H1 (cell line): Measurements from ENCODE around the gene ANKLE1. TPM values are rescaled to one million over a fixed set of nuclear protein-coding genes. Genes with fewer than 3 reads are reported as not detected.

ENCODE experiments used
- CTCF ChIA-PET: fragments of 300-600 bp; sonication (Branson Sonifier 250); formaldehyde crosslinking; loops from one replicate; lab custom pipeline; 2021; ENCODE audit not compliant: partially characterized antibody; lab: Charles Lee
- POLR2A ChIA-PET: fragments of 300-600 bp; sonication (Branson Sonifier 250); formaldehyde crosslinking; loops from one replicate; lab custom pipeline; 2021; ENCODE audit warnings: inconsistent platforms; ENCODE audit not compliant: partially characterized antibody; lab: Charles Lee
- DNase-seq, 2 experiments: peaks; one replicate each; pipeline versions ENCODE4 v3.0.0 to v3.0.0-alpha.2; 2010 to 2022; ENCODE audit warnings: low spot score in 2 of 2, low read depth in 1 of 2, mixed read lengths in 1 of 2
- FAIRE-seq: peaks from 2 replicates; lab custom pipeline; 2011; peaks lifted over from hg19 to GRCh38; lab: Jason Lieb, UNC
- H2AFZ ChIP-seq: 2 replicates; pipeline ENCODE4 v1.8.1; 2012; ENCODE audit warnings: low read length, inconsistent platforms
- H2AK5ac ChIP-seq: 2 replicates; pipeline ENCODE4 v1.6.1; 2013; ENCODE audit warnings: low read depth, low read length
- H2BK120ac ChIP-seq: replicated peaks from 2 replicates; pipeline ENCODE3; 2013; ENCODE audit warnings: low read depth, low read length, inconsistent platforms
- H2BK12ac ChIP-seq: 2 replicates; pipeline ENCODE4 v1.6.1; 2013; ENCODE audit warnings: low read depth, low read length
- H2BK15ac ChIP-seq: 2 replicates; pipeline ENCODE4 v1.6.1; 2013; ENCODE audit warnings: low read length
- H2BK20ac ChIP-seq: 2 replicates; pipeline ENCODE4 v1.6.1; 2013; ENCODE audit warnings: low read length
- H2BK5ac ChIP-seq: 2 replicates; pipeline ENCODE4 v1.6.1; 2013; ENCODE audit warnings: low read depth, low read length
- H3K14ac ChIP-seq: 2 replicates; pipeline ENCODE4 v1.6.1; 2013; ENCODE audit warnings: inconsistent platforms; ENCODE audit not compliant: insufficient read length
- H3K18ac ChIP-seq: 2 replicates; pipeline ENCODE4 v1.6.1; 2013; ENCODE audit warnings: low read length; ENCODE audit errors: extremely low read depth
- H3K23ac ChIP-seq: 2 replicates; pipeline ENCODE4 v1.6.1; 2013; ENCODE audit warnings: inconsistent platforms; ENCODE audit not compliant: insufficient read length
- H3K23me2 ChIP-seq: 2 replicates; pipeline ENCODE4 v1.6.1; 2013; ENCODE audit warnings: low read depth, low read length
- H3K27ac ChIP-seq: 2 replicates; pipeline ENCODE4 v1.6.1; 2011; ENCODE audit warnings: low read depth, low read length, inconsistent platforms
- H3K27me3 ChIP-seq, 4 experiments: replicated peaks in 1 of 4; 1 replicate in 1 of 4; 2 replicates in 3 of 4; pipeline versions ENCODE4 v1.6.1 to v1.8.1; 2011 to 2013; ENCODE audit warnings: low read length in 3 of 4, mild to moderate bottlenecking in 3 of 4, inconsistent platforms in 2 of 4, mixed read lengths in 2 of 4, moderate library complexity in 1 of 4; ENCODE audit not compliant: control insufficient read depth in 3 of 4, insufficient read depth in 3 of 4; ENCODE audit errors: extremely low read depth in 1 of 4
- H3K36me3 ChIP-seq, 4 experiments: 2 replicates each; pipeline versions ENCODE4 v1.6.1 to v1.8.1; 2011 to 2013; ENCODE audit warnings: mild to moderate bottlenecking in 4 of 4, low read length in 3 of 4, moderate library complexity in 2 of 4, control low read depth in 1 of 4, inconsistent platforms in 1 of 4; ENCODE audit not compliant: insufficient read depth in 4 of 4, control insufficient read depth in 2 of 4
- H3K4ac ChIP-seq: replicated peaks from 2 replicates; pipeline ENCODE3; 2013; ENCODE audit warnings: low read length, low read depth, mixed read lengths, inconsistent platforms; ENCODE audit not compliant: insufficient read length
- H3K4me1 ChIP-seq, 4 experiments: replicated peaks in 1 of 4; 1 replicate in 1 of 4; 2 replicates in 3 of 4; pipeline versions ENCODE4 v1.6.1 to v1.8.1; 2011 to 2013; ENCODE audit warnings: low read length in 3 of 4, inconsistent platforms in 2 of 4, mixed read lengths in 1 of 4; ENCODE audit not compliant: insufficient read depth in 4 of 4, control insufficient read depth in 3 of 4
- H3K4me2 ChIP-seq, 2 experiments: 2 replicates each; pipeline versions ENCODE4 v1.6.1 to v1.8.1; 2011 to 2013; ENCODE audit warnings: low read depth in 2 of 2, low read length in 2 of 2, control low read depth in 1 of 2, inconsistent platforms in 1 of 2, mild to moderate bottlenecking in 1 of 2; ENCODE audit not compliant: insufficient read depth in 1 of 2
- H3K4me3 ChIP-seq, 4 experiments: fragments of 200-600, 300-600 bp in 1 of 4; sonication (generic), shearing (Covaris generic), sonication (Bioruptor Twin) in 1 of 4; 2 replicates each; pipeline versions ENCODE4 v1.5.1 to v1.8.1; 2011 to 2016; ENCODE audit warnings: low read length in 4 of 4, low read depth in 3 of 4, control low read depth in 2 of 4, inconsistent platforms in 2 of 4, mild to moderate bottlenecking in 2 of 4, mixed read lengths in 1 of 4, moderate library complexity in 1 of 4; ENCODE audit not compliant: insufficient read depth in 2 of 4; ENCODE audit errors: extremely low read depth in 1 of 4
- H3K56ac ChIP-seq: replicated peaks from 2 replicates; pipeline ENCODE3; 2013; ENCODE audit warnings: low read depth, mild to moderate bottlenecking, mixed read lengths, low read length, inconsistent platforms; ENCODE audit not compliant: insufficient read length
- H3K79me1 ChIP-seq: 2 replicates; pipeline ENCODE4 v1.6.1; 2013; ENCODE audit warnings: low read depth, low read length, control low read depth
- H3K79me2 ChIP-seq, 2 experiments: 2 replicates each; pipeline versions ENCODE4 v1.6.1 to v1.8.1; 2012 to 2013; ENCODE audit warnings: low read length in 2 of 2, mild to moderate bottlenecking in 2 of 2, inconsistent platforms in 1 of 2; ENCODE audit not compliant: insufficient read depth in 2 of 2, control insufficient read depth in 1 of 2
- H3K9ac ChIP-seq, 4 experiments: replicated peaks in 1 of 4; 1 replicate in 1 of 4; 2 replicates in 3 of 4; pipeline versions ENCODE4 v1.6.1 to v1.8.1; 2011 to 2013; ENCODE audit warnings: low read depth in 3 of 4, low read length in 3 of 4, control low read depth in 2 of 4, mild to moderate bottlenecking in 2 of 4, moderate library complexity in 2 of 4, inconsistent platforms in 1 of 4; ENCODE audit errors: extremely low read depth in 1 of 4
- H3K9me3 ChIP-seq, 2 experiments: 2 replicates each; pipeline versions ENCODE4 v1.6.1 to v1.8.1; 2012 to 2013; ENCODE audit warnings: mild to moderate bottlenecking in 2 of 2, moderate library complexity in 2 of 2, control low read depth in 1 of 2, inconsistent platforms in 1 of 2, low read depth in 1 of 2, low read length in 1 of 2, mixed read lengths in 1 of 2; ENCODE audit not compliant: insufficient read depth in 2 of 2
- H4K20me1 ChIP-seq, 2 experiments: replicated peaks in 1 of 2; 2 replicates each; pipeline versions ENCODE3 to v1.8.1; 2011 to 2013; ENCODE audit warnings: inconsistent platforms in 2 of 2, low read length in 2 of 2, mild to moderate bottlenecking in 1 of 2; ENCODE audit not compliant: insufficient read depth in 2 of 2, control insufficient read depth in 1 of 2
- H4K5ac ChIP-seq: 2 replicates; pipeline ENCODE4 v1.6.1; 2013; ENCODE audit warnings: low read length, low read depth, mixed read lengths, inconsistent platforms; ENCODE audit not compliant: insufficient read length
- H4K8ac ChIP-seq: 2 replicates; pipeline ENCODE4 v1.8.0; 2013; ENCODE audit warnings: mild to moderate bottlenecking, moderate library complexity, low read length, inconsistent platforms; ENCODE audit not compliant: insufficient read depth; ENCODE audit errors: extremely low read depth
- H4K91ac ChIP-seq: replicated peaks from 2 replicates; pipeline ENCODE3; 2013; ENCODE audit warnings: low read length, mixed read lengths, inconsistent platforms; ENCODE audit not compliant: insufficient read length
- ASH2L ChIP-seq: fragments of 200-600, 300-600 bp; sonication (generic); IDR thresholded peaks from one replicate; pipeline ENCODE4 v1.7.1; 2017; ENCODE audit warnings: low read length
- WGBS, 2 experiments: shearing (Covaris generic) in 1 of 2; methylation state at CpG; one replicate each; pipeline versions ENCODE4 v1.1.6 to v1.1.7; 2013 to 2015; ENCODE audit warnings: low lambda C conversion rate in 2 of 2, mixed read lengths in 2 of 2, inconsistent platforms in 1 of 2, low coverage in 1 of 2, missing lambda C conversion rate in 1 of 2; ENCODE audit not compliant: insufficient replicate concordance in 2 of 2, insufficient coverage in 1 of 2, insufficient read length in 1 of 2; ENCODE audit errors: extremely low coverage in 1 of 2, missing lambda C conversion rate in 1 of 2; 5-methylcytosine and 5-hydroxymethylcytosine counted together
- polyA plus RNA-seq, 7 experiments: library from polyadenylated mRNA; depleted of rRNA in 3 of 7; stranded (reverse) in 5 of 7; unstranded in 2 of 7; fragments of >200 nt in 5 of 7; fragments of 200-250 nt in 2 of 7; gene quantifications; 1 replicate in 5 of 7; 2 replicates in 1 of 7; 4 replicates in 1 of 7; pipeline versions ENCODE4 v1.2.1 to v1.2.3, GENCODE V29; 2011 to 2013; ENCODE audit warnings: missing spikeins in 2 of 7, mixed read lengths in 2 of 7
- total RNA-seq: library from RNA; stranded (reverse); fragmentation: NEBNext Ultra II Directional; extraction: Animal tissue kit (Norgen Biotek cat#: 25700); gene quantifications from 2 replicates; pipeline ENCODE4 v1.2.1, GENCODE V29; 2021

ANKLE1 gene
- total and polyA plus RNA-seq, 2 of the 8 experiments (the other 6 are each of a cell fraction or from before 2014, with no cell fraction given) = 6.1 to 9.6 TPM

DNA sequence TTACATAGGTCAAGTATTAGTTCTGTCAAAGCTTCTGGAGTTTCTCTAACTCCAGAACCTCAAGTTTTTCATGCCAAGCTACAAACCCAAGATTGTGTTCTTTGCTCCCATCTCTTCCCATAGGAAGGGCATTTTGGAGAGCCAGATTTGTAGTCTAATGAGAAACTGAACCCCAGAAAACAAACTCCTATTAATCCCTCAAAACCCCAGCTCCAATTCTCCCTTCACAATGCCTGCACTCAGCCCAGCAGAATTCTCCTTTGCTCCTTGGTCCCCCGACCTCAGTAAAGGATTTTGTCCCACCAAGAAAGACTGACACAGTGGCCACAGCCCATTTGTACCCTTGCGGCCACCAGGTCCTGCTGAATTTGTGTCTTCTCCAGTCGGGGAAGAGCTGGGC, 25.6 kb upstream of the ANKLE1 start:
- Histone ChIP-seq H3K9ac (no peak overlapping the region), H2BK15ac (no peak overlapping the region), H3K4me3 (no peak overlapping the region), H2BK12ac (no peak overlapping the region), H3K79me2 (no peaks in the 10 kb centered on the region), H3K4ac (no peak overlapping the region), H3K56ac (no peak overlapping the region), H2AFZ (no peak overlapping the region), H3K9me3 (peaks cover 15 to 19% of the 10 kb centered on the region in 2 experiments; a peak in 3 of 4 replicates), H4K8ac (no peak overlapping the region), H4K20me1 (no peaks in the 10 kb centered on the region), H3K36me3 (peaks cover 2 to 13% (median 4%) of the 10 kb centered on the region in 4 experiments; a peak in 4 of 8 replicates), H2BK20ac (no peak overlapping the region), H3K23ac (no peak overlapping the region), H3K27ac (no peak overlapping the region), H2AK5ac (no peak overlapping the region), H3K23me2 (no peaks in the 10 kb centered on the region), H4K5ac (no peak overlapping the region), H3K4me1 (no peaks in the 10 kb centered on the region), H3K27me3 (no peaks in the 10 kb centered on the region), H3K14ac (no peak overlapping the region), H2BK5ac (no peak overlapping the region), H3K18ac (no peak overlapping the region), H3K79me1 (no peaks in the 10 kb centered on the region), H2BK120ac (no peak overlapping the region), H3K4me2 (no peak overlapping the region), H4K91ac (no peak overlapping the region)
- FAIRE-seq = no peak
- 94% methylated on average over 3 of the region's 3 CpGs; no CpG with 5 or more reads in 1 of the 2 experiments for whole genome bisulfite sequencing, 2 experiments
- TF ChIP-seq ASH2L = no peak
- POLR2A ChIA-PET = interaction anchor here (0.7 to 1.9 kb wide), 4 partner anchors 9 to 173 kb away, joined by 3 to 5 read pairs (median 3); partner anchors contain the start of gene USHBP1
- CTCF ChIA-PET = interaction anchor here (0.6 to 2.9 kb wide), 8 partner anchors 8 to 468 kb away, joined by 3 to 15 read pairs (median 4); partner anchors contain the start of gene USHBP1
- DNase-seq = no peak
